G401.6 (cell line): Measurements from ENCODE around the gene MYO1E.
"Not testable (repeated sequence)": the region's sequence is repeated elsewhere in the genome, so short reads cannot be mapped to it uniquely, and the experiment has no call there.

Source experiments
- FAIRE-seq: peaks from 2 replicates; lab custom pipeline; 2012; peaks lifted over from hg19 to GRCh38; lab: Jason Lieb, UNC

The MYO1E gene

GRCh38 chr15:59350421-59350732 lies 22.3 kb downstream of the MYO1E start:
- no peak for FAIRE-seq

- no peak for FAIRE-seq
These were observed 22.8 kb downstream of the MYO1E start for GRCh38 chr15:59349680-59350420.

- no peak for FAIRE-seq
These were observed 24.8 kb downstream of the MYO1E start for GRCh38 chr15:59347915-59348314.

- FAIRE-seq: no peak
These were observed 25.7 kb downstream of the MYO1E start for GRCh38 chr15:59346951-59347350.

GRCh38 chr15:59345326-59345725 lies 27.3 kb downstream of the MYO1E start:
- FAIRE-seq: no peak

- FAIRE-seq: no peak
These were observed 28.4 kb downstream of the MYO1E start for GRCh38 chr15:59344311-59344710.

- FAIRE-seq: no peak
These were observed 32.3 kb downstream of the MYO1E start for GRCh38 chr15:59340325-59340724.

- no peak for FAIRE-seq
These were observed 33.4 kb downstream of the MYO1E start for GRCh38 chr15:59339252-59339672.

- FAIRE-seq: no peak
These were observed 34.3 kb downstream of the MYO1E start for GRCh38 chr15:59338414-59338813.

- not testable (repeated sequence) for FAIRE-seq
These were observed 35.9 kb downstream of the MYO1E start for GRCh38 chr15:59336725-59337124.

GRCh38 chr15:59335207-59335786 lies 37.4 kb downstream of the MYO1E start:
- no peak for FAIRE-seq

- no peak for FAIRE-seq
These were observed 38.6 kb downstream of the MYO1E start for GRCh38 chr15:59334076-59334415.

- FAIRE-seq: no peak
These were observed 39.1 kb downstream of the MYO1E start for GRCh38 chr15:59333401-59334075.

GRCh38 chr15:59332009-59332408 lies 40.7 kb downstream of the MYO1E start:
- FAIRE-seq: no peak

- FAIRE-seq: no peak
These were observed 42.0 kb downstream of the MYO1E start for GRCh38 chr15:59330649-59331048.

- no peak for FAIRE-seq
These were observed 42.9 kb downstream of the MYO1E start for GRCh38 chr15:59329570-59330350.

- no peak for FAIRE-seq
These were observed 43.6 kb downstream of the MYO1E start for GRCh38 chr15:59329091-59329490.

- no peak for FAIRE-seq
These were observed 44.7 kb downstream of the MYO1E start for GRCh38 chr15:59327942-59328341.

GRCh38 chr15:59326856-59327255 lies 45.8 kb downstream of the MYO1E start:
- no peak for FAIRE-seq

GRCh38 chr15:59322056-59322759 lies 50.5 kb downstream of the MYO1E start:
- FAIRE-seq: no peak

GRCh38 chr15:59321000-59321689 lies 51.5 kb downstream of the MYO1E start:
- FAIRE-seq: no peak

- no peak for FAIRE-seq
These were observed 55.5 kb downstream of the MYO1E start for GRCh38 chr15:59317211-59317610.
